SK-N-SH (cell line): ENCODE data around the gene FADS2. TPM values are rescaled to one million over a fixed set of nuclear protein-coding genes. Genes with fewer than 3 reads are reported as not detected.
A peak's percentile ranks its signal among the peaks of the same experiment; 100 is the strongest.

Experiments used
- CTCF ChIA-PET: fragments of 300-600, 350-600 bp; formaldehyde crosslinking; extraction: SDS; loops from one replicate; lab custom pipeline; 2021; lab: Yijun Ruan, JAX
- POLR2A ChIA-PET: fragments of 350-600 bp; sonication (Branson Sonifier 250); formaldehyde crosslinking; extraction: SDS; loops from one replicate; lab custom pipeline; 2020; ENCODE audit warnings: antibody characterized with exemption, inconsistent platforms; lab: Yijun Ruan, JAX
- DNase-seq: peaks from one replicate; pipeline ENCODE4 v3.0.0; 2012
- H2AFZ ChIP-seq: fragments of 200-600 bp; sonication (generic); 2 replicates; pipeline ENCODE4 v1.8.1; 2016; ENCODE audit warnings: antibody characterized with exemption, mild to moderate bottlenecking, low read depth
- H3F3A ChIP-seq: fragments of 200-600 bp; sonication (generic); replicated peaks from 2 replicates; pipeline ENCODE3; 2016; ENCODE audit warnings: antibody characterized with exemption, mild to moderate bottlenecking; ENCODE audit not compliant: insufficient read depth
- H3K27ac ChIP-seq, 2 experiments: fragments of 200-500 bp in 1 of 2; fragments of 200-600 bp in 1 of 2; sonication (Bioruptor generic) in 1 of 2; sonication (generic), shearing (Covaris generic) in 1 of 2; 2 replicates each; pipeline versions ENCODE4 v1.5.1 to v1.6.1; 2014 to 2016; ENCODE audit warnings: low read depth in 2 of 2, inconsistent platforms in 1 of 2, low read length in 1 of 2, mild to moderate bottlenecking in 1 of 2, mixed read lengths in 1 of 2
- H3K27me3 ChIP-seq: fragments of 200-600 bp; sonication (generic), shearing (Covaris generic); 2 replicates; pipeline ENCODE4 v1.6.1; 2016; ENCODE audit warnings: mixed run types; ENCODE audit not compliant: insufficient read depth
- H3K36me3 ChIP-seq, 2 experiments: fragments of 200-500 bp in 1 of 2; fragments of 200-600 bp in 1 of 2; sonication (Bioruptor generic) in 1 of 2; sonication (generic) in 1 of 2; replicated peaks in 1 of 2; 2 replicates each; pipeline versions ENCODE3 to v1.5.1; 2014 to 2016; ENCODE audit warnings: low read length in 1 of 2, mild to moderate bottlenecking in 1 of 2; ENCODE audit not compliant: insufficient read depth in 2 of 2, control insufficient read depth in 1 of 2
- H3K4me1 ChIP-seq, 2 experiments: fragments of 200-500 bp in 1 of 2; fragments of 200-600 bp in 1 of 2; sonication (Bioruptor generic) in 1 of 2; sonication (generic), shearing (Covaris generic) in 1 of 2; 2 replicates each; pipeline versions ENCODE4 v1.5.1 to v1.6.1; 2014 to 2016; ENCODE audit warnings: low read depth in 1 of 2, low read length in 1 of 2, mixed run types in 1 of 2; ENCODE audit not compliant: insufficient read depth in 2 of 2, control insufficient read depth in 1 of 2
- H3K4me2 ChIP-seq: fragments of 200-600 bp; sonication (generic), shearing (Covaris generic); 2 replicates; pipeline ENCODE4 v1.6.1; 2017; ENCODE audit warnings: mixed run types
- H3K4me3 ChIP-seq, 2 experiments: fragments of 200-500 bp in 1 of 2; fragments of 200-600 bp in 1 of 2; sonication (Bioruptor generic) in 1 of 2; sonication (generic), shearing (Covaris generic) in 1 of 2; 2 replicates each; pipeline versions ENCODE4 v1.5.1 to v1.8.1; 2014 to 2016; ENCODE audit warnings: low read depth in 2 of 2, inconsistent platforms in 1 of 2, low read length in 1 of 2, mild to moderate bottlenecking in 1 of 2, mixed read lengths in 1 of 2, moderate library complexity in 1 of 2
- H3K79me2 ChIP-seq: fragments of 200-600 bp; sonication (generic); 2 replicates; pipeline ENCODE4 v1.8.1; 2017; ENCODE audit warnings: mild to moderate bottlenecking; ENCODE audit not compliant: insufficient read depth
- H3K9ac ChIP-seq: fragments of 200-600 bp; sonication (generic); 2 replicates; pipeline ENCODE4 v1.6.1; 2017; ENCODE audit warnings: mixed run types
- H3K9me2 ChIP-seq: fragments of 200-600 bp; sonication (generic); 2 replicates; pipeline ENCODE4 v1.6.1; 2017; ENCODE audit warnings: mixed run types
- H3K9me3 ChIP-seq: fragments of 200-600 bp; sonication (generic); 2 replicates; pipeline ENCODE4 v1.6.1; 2017; ENCODE audit warnings: mixed run types, mild to moderate bottlenecking, moderate library complexity
- H4K20me1 ChIP-seq: fragments of 200-600 bp; sonication (generic); 2 replicates; pipeline ENCODE4 v1.6.1; 2017; ENCODE audit warnings: mild to moderate bottlenecking, mixed run types; ENCODE audit not compliant: insufficient read depth
- EP300 ChIP-seq, 2 experiments: IDR thresholded peaks; 2 replicates each; pipeline versions ENCODE4 v1.4.0 to v1.6.1; 2012; ENCODE audit warnings: borderline replicate concordance in 1 of 2, low read depth in 1 of 2, low read length in 1 of 2
- MXI1 ChIP-seq: IDR thresholded peaks from 2 replicates; pipeline ENCODE4 v1.6.1; 2012; ENCODE audit warnings: mild to moderate bottlenecking, low read depth, low read length, improper control_type of control experiment
- RCOR1 ChIP-seq: fragments of 150-350 bp; IDR thresholded peaks from 2 replicates; pipeline ENCODE4 v1.6.1; 2017; ENCODE audit warnings: antibody characterized with exemption, low read length
- RXRA ChIP-seq: IDR thresholded peaks from 2 replicates; pipeline ENCODE4 v1.4.0; 2012; ENCODE audit warnings: low read depth, mild to moderate bottlenecking, borderline replicate concordance
- SMC3 ChIP-seq: IDR thresholded peaks from 2 replicates; pipeline ENCODE4 v1.6.1; 2012; ENCODE audit warnings: low read depth, low read length, improper control_type of control experiment
- YY1 ChIP-seq: IDR thresholded peaks from 2 replicates; pipeline ENCODE4 v1.4.0; 2012; ENCODE audit warnings: low read depth, mild to moderate bottlenecking
- ZBTB33 ChIP-seq: IDR thresholded peaks from 2 replicates; pipeline ENCODE4 v1.4.0; 2012; ENCODE audit warnings: low read depth, borderline replicate concordance
- WGBS: methylation state at CpG from one replicate; pipeline ENCODE4 v1.1.6; 2017; ENCODE audit warnings: low lambda C conversion rate; 5-methylcytosine and 5-hydroxymethylcytosine counted together
- polyA plus RNA-seq, 3 experiments: library from polyadenylated mRNA; depleted of rRNA; stranded (reverse); fragments of >200 nt; gene quantifications; 2 replicates each; pipeline ENCODE4 v1.2.3, GENCODE V29; 2012
- TF ChIP-seq, protein P1 (sequence below): fragments of 200-600 bp; sonication (generic); IDR thresholded peaks from 2 replicates; pipeline ENCODE4 v1.6.1; 2017; ENCODE audit warnings: antibody characterized with exemption, mild to moderate bottlenecking, moderate library complexity
- TF ChIP-seq, protein P2 (sequence below): IDR thresholded peaks from 2 replicates; pipeline ENCODE4 v1.4.0; 2012; ENCODE audit warnings: low read depth

The FADS2 gene
- polyA plus RNA-seq, 1 of the 3 experiments (the other 2 are of a cell fraction), result 67.8 TPM

GRCh38 chr11:61913699-61914395 is 85.7 kb downstream of the FADS2 start:
- H3K9me2 ChIP-seq, result no peaks in the 10 kb centered on the region
- H3F3A ChIP-seq, result no peaks in the 10 kb centered on the region
- POLR2A ChIA-PET, result interaction anchor here (0.6 kb wide), 1 partner anchor 55 kb away, joined by 3 read pairs; no protein-coding TSS in a partner anchor
- CTCF ChIA-PET, result interaction anchor here (0.6 to 5.9 kb wide), 6 partner anchors 11 to 168 kb away, joined by 3 to 85 read pairs (median 4); no protein-coding TSS in a partner anchor
- no peak overlapping the region for H3K27ac ChIP-seq
- peaks cover 0 to 17% of the 10 kb centered on the region in 2 experiments; a peak in 1 of 4 replicates for H3K4me1 ChIP-seq
- TF ChIP-seq SMC3 (no peak), ZBTB33 (no peak), YY1 (no peak), MXI1 (no peak), EP300 (IDR thresholded peaks at IDR 0.05; ENCODE audit: borderline replicate concordance in 1 of 2, low read depth in 1 of 2, low read length in 1 of 2) (no peak)
- TF ChIP-seq, protein P1, sequence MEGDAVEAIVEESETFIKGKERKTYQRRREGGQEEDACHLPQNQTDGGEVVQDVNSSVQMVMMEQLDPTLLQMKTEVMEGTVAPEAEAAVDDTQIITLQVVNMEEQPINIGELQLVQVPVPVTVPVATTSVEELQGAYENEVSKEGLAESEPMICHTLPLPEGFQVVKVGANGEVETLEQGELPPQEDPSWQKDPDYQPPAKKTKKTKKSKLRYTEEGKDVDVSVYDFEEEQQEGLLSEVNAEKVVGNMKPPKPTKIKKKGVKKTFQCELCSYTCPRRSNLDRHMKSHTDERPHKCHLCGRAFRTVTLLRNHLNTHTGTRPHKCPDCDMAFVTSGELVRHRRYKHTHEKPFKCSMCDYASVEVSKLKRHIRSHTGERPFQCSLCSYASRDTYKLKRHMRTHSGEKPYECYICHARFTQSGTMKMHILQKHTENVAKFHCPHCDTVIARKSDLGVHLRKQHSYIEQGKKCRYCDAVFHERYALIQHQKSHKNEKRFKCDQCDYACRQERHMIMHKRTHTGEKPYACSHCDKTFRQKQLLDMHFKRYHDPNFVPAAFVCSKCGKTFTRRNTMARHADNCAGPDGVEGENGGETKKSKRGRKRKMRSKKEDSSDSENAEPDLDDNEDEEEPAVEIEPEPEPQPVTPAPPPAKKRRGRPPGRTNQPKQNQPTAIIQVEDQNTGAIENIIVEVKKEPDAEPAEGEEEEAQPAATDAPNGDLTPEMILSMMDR, result no peak
- TF ChIP-seq, protein P2, sequence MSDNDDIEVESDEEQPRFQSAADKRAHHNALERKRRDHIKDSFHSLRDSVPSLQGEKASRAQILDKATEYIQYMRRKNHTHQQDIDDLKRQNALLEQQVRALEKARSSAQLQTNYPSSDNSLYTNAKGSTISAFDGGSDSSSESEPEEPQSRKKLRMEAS, result no peak
- no peaks in the 10 kb centered on the region for H4K20me1 ChIP-seq
- DNase-seq, result peak; percentile 11
- H2AFZ ChIP-seq, result no peak overlapping the region
- H3K9ac ChIP-seq, result no peak overlapping the region
- H3K79me2 ChIP-seq, result no peaks in the 10 kb centered on the region
- no peak overlapping the region for H3K4me2 ChIP-seq
- H3K27me3 ChIP-seq, result no peaks in the 10 kb centered on the region
- H3K9me3 ChIP-seq, result no peaks in the 10 kb centered on the region
- no peaks in the 10 kb centered on the region for H3K36me3 ChIP-seq
- 89% methylated on average over 7 of the region's 8 CpGs for WGBS
- no peak overlapping the region for H3K4me3 ChIP-seq

DNA sequence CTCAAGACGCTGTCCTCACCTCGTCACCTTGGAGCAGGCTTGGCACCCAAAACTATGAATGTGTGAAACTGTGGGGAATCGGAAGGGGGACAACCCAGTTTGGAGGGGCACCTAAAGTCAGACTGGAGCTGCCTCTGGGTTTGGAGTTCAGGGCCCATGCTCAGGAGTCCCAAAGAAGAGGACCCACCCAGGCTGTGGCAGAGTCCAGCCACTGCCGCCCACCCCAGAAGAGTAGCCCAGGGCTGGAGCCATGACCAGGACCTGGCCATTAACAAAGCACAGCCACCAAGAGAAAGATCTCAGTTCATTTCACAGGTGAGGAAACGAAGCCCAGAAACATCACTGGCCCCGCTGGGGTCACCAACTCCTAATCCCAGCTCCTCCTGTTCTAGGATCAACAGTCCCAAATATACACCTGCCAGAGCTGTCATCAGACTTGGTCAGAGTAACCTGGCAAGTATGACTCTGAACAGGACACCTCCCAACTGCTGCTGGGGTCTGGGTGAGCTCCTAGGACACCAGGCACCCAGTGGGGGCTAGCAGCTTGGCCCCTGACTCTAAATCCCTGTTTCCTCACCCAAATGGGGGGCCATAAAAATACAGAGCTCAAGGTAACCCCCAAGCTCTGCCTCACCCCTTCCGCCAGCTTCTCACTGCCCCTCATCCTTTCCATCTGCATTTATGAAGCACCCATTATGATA is 86.5 kb downstream of the FADS2 start:
- H3K9ac ChIP-seq, result no peak overlapping the region
- no peaks in the 10 kb centered on the region for H3K9me2 ChIP-seq
- H3K27me3 ChIP-seq, result no peaks in the 10 kb centered on the region
- H4K20me1 ChIP-seq, result no peaks in the 10 kb centered on the region
- CTCF ChIA-PET, result interaction anchor here (1.3 to 5.9 kb wide), 4 partner anchors 10 to 194 kb away, joined by 3 to 85 read pairs (median 6); no protein-coding TSS in a partner anchor
- H3K79me2 ChIP-seq, result no peaks in the 10 kb centered on the region
- no peak overlapping the region for H3K27ac ChIP-seq
- DNase-seq, result peak; percentile 14
- H3K4me1 ChIP-seq, result peaks cover 0 to 17% of the 10 kb centered on the region in 2 experiments; a peak in 1 of 4 replicates
- H3F3A ChIP-seq, result no peaks in the 10 kb centered on the region
- no peak overlapping the region for H2AFZ ChIP-seq
- POLR2A ChIA-PET, result interaction anchor here (0.6 kb wide), 1 partner anchor 54 kb away, joined by 3 read pairs; no protein-coding TSS in a partner anchor
- H3K36me3 ChIP-seq, result no peaks in the 10 kb centered on the region
- 97% methylated on average over 5 of the region's 7 CpGs for WGBS
- no peaks in the 10 kb centered on the region for H3K9me3 ChIP-seq
- TF ChIP-seq ZBTB33 (no peak), RCOR1 (no peak), RXRA (no peak)
- TF ChIP-seq, all 33 proteins: peak for 0
- no peak overlapping the region for H3K4me3 ChIP-seq
- no peak overlapping the region for H3K4me2 ChIP-seq
